GM18519 (cell line): ENCODE measurements around the gene VPS4A.
"Not testable (repeated sequence)": the region's sequence is repeated elsewhere in the genome, so short reads cannot be mapped to it uniquely, and the experiment has no call there.

Experiments
- ATAC-seq: cut with Tn5 transposase; IDR thresholded peaks from one replicate; pipeline ENCODE4 v1.9.1; 2021; ENCODE audit warnings: mild to moderate bottlenecking, moderate library complexity; ENCODE audit not compliant: unreplicated experiment, low FRiP score

VPS4A gene

DNA sequence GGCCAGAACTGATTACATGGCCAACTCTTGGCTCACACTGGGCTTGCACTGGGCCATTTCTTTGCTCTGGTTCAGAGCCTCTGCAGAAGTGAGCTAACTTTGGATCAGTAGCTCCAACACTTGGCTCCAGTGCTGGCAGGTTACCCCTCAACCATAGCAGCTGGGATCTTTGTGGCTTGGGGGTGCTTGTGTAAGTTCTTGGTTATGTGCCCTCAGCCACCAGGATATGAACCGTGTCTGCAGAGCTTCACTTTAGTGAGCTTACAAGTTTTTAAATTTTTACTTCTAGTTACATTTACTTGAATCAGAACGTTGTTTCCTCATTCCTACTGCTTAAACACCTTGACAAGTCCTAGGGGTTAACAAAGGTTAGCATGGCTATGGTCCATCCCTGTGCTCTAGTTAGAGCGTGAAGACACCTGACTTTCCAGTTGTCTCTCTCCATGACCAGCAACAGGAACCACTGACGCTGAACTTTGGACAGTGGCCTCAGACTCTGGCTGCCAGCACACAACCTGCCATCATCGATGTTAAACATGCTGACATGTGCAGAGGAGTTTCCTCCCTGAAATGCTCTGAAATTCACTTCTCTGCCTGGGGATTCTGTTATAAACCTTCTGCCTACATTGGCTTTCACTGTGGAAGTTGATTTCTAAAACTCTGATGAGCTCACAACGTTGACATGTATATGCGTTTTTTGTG, 15.2 kb downstream of the VPS4A start:
- ATAC-seq = no peak

DNA sequence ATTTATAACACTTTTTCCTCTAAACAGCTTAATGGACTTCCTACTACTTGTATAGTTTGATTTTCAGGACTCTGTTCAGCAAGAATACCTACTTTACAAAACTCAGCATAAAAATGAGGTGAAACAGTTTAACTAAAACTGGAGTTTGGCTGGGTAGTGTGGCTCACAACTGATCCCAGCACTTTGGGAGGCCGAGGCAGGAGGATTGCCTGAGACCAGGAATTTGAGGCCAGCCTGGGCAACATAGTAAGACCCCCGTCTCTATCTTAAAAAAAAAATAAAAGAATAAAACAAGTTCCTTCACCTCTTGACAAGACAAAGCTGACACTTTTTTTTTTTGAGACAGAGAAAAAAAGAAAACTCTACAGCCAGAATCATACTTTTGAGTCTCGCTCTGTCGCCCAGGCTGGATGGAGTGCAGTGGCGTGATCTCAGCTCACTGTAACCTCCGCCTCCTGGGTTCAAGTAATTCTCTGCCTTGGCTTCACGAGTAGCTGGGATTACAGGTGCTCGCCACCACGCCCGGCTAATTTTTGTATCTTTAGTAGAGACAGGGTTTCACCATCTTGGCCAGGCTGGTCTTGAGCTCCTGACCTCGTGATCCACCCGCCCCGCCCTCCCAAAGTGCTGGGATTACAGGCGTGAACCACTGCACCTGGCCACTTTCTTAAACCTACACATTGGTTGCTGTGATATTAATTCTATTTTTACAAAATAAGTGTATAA, 16.6 kb downstream of the VPS4A start:
- ATAC-seq = no peak

DNA sequence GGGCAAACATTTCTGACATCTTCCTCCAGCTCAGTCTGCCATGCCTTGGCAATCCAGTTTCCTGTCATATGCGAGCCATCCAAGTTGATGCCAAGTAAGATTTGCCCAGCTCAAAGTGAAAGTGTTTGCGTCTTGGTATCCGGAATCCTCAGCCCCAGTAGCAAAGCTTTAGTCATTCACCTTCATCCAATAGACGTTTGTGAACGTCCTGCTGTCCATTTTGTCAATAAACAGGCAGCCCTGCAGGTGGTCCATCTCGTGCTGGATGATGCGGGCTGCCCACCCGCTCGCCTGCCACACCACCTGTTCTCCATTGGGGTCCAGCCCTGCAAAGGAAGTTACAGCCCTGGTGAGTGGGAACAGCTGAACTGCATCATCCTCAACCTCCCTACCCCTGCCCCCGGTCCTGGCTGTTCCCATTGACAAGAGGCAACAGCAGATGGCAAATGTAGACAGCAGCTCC, 17.7 kb downstream of the VPS4A start:
- no peak for ATAC-seq

DNA sequence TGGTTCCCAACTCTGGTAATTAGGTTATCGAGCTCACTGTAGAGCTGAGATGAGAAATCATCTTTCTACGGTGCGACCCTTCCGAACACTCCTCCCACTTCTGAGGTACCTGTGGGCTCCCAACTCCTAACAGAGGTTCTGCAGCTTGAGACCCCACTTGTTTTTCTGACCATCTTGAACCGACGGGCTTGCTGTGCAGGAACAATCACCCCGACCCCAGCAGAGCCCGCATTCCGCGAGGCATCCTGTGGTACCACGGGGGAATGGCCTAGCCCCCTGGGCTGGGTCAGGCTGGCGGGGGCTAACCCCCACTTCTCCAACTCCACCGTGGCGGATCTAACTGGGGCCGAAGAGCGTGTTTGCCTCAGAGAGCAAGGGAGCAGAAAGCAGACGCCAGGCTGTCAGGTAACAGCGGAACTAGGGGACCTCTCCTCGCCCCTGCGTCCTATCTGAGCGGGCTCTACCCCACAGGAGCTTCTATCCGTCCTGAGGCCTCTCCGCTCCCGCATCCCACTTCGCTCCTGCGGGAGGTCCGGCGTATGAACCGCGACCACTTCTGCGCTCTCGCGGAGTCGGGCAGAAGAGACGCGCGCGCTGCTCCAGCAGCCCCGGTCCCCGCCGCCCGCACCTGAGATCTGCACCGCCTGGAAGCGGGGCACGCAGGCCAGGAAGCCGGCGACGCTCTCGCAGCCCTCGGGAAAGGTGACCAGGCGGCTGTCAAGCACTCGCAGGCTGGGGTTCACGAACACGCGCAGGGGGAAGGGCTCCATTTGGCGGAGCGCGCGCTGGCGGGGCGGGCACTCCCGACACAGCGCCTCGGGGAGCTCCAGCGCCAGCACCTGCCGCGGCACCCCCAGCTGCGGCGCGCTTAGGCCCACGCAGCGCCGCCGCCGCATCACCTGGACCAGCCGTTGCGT, 18.5 kb downstream of the VPS4A start:
- ATAC-seq = no peak

DNA sequence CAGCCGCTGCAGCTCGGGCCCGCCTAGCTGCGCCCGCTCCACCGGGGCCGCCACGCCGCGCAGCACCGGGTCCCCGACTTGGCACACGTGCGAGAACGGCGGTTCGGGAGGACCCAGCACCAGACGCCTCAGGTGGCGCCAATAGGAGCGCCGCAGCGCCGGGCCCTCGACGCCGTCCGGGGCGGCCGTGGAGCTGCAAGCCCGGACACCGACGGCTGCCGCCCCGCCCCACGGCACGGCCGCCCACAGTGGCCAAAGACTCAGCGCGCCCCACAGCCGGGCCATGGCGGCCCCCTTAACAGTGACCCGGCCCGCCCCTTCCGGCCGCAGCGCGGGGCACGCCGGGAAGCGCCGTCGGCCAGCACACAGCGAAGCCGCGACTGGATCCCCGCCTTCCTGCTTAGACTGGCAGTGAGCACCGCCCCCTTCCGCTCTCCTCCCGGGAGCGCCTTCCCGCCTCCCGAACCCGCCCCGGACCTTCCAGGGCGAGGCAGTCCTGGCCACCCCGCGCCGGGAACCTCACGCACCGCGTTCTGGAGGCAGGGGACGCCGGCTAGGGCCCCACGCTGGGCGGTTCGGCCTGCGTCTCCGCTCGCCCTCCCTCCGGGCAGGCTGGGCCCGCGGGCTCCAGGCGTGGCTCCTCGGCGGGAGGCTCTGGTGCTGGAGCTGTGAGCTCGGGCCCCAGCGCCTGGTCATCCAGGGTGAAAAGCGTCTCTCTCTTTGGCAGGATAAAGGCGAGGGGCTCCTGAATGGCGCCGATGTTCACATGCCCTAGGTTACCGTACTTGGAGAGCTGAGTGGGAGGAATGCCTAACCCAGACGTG, 19.3 kb downstream of the VPS4A start, which contains the start of gene PDF:
TSS of gene PDF (minus strand) at position 303 of the 824 bp plus-strand sequence. CDS start at position 285, 18 bp downstream.
- peak; percentile 73 for ATAC-seq

DNA sequence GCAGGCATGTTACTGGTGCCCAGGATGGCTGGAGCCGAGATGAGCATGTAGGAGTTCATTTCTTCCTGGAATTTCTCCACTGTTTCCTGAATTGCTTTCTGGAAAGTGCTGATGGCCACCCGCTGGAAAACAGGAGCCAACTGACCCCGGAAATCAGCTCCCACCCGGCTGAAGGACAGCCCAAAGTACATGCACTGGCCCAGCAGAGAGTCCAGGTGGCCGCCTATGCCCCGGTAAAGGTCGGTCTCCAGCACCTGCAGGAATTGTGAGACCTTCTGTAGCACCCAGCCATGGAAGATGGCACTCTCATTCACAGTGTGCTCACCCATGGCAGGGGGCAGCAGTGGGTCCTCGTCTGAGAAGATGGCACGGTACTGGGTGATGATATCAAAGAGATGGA, 23.5 kb downstream of the VPS4A start:
- ATAC-seq = no peak

DNA sequence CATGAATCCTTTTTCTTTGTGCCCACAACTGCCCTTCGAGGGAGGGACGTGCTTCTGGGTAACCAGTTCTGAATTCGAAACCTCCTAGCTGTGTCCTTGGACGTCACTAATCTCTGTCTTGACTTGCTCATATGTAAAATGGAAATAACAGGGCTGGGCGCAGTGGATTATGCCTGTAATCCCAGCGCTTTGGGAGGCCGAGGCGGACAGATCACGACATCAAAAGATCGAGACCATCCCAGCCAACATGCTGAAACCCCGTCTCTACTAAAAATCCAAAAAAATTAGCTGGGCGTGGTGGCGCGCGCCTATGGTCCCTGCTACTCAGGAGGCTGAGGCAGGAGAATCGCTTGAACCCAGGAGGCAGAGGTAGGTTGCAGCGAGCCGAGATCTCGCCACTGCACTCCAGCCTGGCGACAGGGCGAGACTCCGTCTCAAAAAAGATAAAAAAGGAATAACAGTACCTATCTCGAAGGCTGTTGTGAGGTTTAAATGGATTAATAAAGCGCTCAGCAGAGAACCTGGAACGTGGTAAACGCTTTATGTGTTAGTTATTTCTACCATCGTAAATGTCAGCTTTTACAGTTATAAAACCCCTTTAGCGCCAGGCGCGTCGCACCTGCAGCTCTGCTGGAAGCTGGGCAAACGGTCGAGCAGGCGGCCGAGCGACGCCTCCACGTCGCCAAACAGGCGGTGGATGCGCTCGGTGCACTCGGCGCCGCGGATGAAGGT, 27.6 kb downstream of the VPS4A start:
- ATAC-seq = no peak

DNA sequence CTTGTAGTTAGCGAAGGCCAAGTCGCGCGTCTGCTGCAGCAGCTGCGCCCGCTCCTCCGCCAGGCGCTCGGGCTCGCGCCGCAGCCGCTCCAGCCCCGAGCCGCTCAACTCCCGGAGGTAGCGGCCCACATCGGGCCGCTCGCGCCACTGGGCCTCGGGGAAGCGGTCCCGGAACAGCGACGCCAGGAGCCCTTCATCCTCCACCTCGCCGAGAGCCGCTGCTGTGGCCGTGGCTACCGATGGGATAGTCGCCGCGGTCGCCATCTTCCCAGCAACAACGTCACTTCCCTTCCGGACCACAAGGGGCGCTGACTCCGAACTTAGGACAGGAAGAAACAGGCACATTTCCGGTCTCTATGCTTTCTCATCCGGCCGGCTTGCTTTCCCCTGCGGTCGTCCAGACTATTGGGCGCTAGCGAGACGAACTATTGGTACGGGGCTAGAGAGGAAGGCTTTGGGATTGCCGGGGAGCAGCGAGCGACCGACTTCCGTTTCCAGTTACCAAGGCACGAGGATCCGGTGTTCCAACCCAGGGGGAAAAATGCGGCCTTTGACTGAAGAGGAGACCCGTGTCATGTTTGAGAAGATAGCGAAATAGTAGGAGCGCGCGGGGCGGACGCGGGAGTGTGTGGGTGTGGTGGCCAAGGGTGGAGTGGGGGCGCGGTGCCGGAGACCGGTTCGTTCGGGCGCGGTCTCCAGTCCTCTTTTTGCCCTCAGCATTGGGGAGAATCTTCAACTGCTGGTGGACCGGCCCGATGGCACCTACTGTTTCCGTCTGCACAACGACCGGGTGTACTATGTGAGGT, 28.3 kb downstream of the VPS4A start, which contains the start of the genes COG8 and NIP7:
TSS of gene COG8 (minus strand) at position 276 of the 806 bp plus-strand sequence. CDS start at position 264, 12 bp downstream.
TSS of gene NIP7 (plus strand) at position 484 of the 806 bp plus-strand sequence. CDS start at position 542, 58 bp downstream.
- ATAC-seq = peak; percentile 57

DNA sequence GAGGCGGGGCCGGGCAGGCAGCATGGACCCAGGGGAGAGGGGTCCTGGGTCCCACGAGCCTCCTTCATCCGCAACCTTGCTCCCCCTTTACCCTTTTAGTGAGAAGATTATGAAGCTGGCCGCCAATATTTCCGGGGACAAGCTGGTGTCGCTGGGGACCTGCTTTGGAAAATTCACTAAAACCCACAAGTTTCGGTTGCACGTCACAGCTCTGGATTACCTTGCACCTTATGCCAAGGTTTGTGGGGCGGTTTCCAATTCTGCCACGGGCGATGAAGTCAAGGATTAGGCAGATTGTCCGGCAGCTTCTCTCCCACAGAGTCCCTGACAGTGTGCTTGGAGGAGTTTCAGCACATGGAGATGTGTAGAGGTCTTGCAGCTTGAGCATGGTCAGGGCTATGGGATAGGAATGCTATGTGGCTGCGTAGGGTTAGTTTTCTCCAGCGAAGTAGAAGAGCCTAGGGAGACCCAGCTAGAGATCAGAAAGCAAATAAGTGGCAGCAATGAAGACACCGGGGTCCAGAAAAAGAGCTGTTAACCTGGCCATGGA, 29.0 kb downstream of the VPS4A start:
- peak; percentile 3 for ATAC-seq

DNA sequence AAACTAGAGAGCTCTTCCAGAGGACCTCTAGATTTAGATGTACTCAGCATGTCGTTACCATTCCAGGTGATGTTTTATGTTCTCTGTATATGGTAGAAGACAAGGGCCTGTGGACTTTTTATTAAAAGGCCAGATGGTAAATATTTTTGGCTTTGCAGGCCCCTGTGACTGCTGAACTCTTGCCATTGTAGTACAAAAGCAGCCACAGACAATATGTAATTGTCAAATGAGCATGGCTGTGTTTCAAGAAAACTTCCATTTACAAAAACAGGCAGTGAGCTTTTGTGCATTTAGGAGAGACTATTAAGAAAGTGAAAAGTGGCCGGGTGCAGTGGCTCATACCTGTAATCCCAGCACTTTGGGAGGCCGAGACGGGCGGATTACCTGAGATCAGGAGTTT, 33.0 kb downstream of the VPS4A start:
- ATAC-seq = no peak

DNA sequence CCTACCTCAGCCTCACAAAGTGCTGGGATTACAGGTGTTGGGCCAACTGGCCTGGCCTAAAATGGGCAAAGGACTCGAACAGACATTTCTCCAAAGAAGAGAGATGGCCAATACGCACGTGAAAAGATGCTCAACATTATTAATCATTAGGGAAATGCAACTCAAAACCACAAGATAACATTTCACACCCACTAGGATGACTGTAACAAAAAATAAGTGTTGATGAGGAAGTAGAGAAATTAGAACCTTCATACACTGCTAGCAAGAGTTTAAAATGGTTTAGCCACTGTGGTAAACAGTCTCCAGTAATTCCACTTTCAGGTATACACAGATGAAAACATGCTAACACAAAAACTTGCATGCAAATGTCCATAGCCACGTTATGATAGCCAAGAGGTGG, 34.8 kb downstream of the VPS4A start:
- no peak for ATAC-seq

DNA sequence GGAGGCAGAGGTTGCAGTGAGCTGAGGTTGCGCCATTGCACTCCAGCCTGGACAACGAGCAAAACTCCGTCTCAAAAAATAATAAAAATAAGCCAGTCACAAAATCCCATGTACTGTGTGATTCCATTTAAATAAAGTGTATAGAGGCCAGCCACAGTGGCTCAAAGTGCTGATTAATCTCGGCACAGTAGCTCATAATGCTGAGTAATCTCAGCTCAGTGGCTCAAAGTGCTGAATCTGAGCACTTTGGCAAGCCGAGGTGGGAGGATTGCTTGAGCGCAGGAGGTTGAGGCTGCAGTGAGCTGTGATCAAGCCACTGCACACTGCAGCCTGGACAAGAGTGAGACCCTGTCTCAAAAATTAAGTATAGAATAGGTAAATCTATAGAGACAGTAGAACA, 35.5 kb downstream of the VPS4A start:
- ATAC-seq = no peak

DNA sequence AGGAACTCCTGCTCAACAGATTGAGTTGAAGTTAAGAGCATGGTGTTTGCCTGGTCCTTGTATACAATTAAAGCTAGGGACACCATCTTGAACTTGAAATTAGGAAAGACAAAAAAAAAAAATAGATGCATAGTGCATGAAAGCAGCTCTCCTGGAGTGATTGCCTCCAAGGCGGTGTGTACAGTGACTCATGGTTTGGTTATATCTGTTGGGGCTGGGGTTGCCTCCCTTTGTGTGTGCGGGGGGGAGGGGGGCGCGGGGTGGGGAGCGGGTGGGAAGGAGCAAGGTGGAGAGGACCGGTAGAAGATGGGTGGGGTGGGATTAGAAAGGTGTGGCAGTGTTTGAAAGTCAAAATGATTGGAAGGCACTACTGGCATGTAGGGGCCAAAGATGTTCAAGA, 37.1 kb downstream of the VPS4A start:
- ATAC-seq = no peak

DNA sequence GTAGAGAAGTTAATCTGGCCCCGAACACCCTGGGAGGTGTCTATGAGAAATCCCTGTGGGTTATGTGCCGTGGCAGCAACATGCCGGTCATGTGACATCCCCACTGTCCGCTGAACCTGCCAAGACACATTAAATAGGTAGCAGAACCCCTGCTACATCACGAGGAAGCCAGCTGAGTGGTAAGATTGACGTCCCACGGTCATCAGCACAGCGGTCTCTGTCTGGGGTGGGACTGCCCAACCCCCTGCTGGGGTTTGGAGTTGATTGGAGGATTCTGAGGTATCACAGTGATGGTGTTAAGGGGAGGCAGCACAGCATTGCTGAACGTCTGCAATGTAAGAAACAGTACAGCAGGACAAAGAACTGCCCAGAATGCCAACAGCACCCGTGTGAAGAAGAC, 38.4 kb downstream of the VPS4A start:
- no peak for ATAC-seq

DNA sequence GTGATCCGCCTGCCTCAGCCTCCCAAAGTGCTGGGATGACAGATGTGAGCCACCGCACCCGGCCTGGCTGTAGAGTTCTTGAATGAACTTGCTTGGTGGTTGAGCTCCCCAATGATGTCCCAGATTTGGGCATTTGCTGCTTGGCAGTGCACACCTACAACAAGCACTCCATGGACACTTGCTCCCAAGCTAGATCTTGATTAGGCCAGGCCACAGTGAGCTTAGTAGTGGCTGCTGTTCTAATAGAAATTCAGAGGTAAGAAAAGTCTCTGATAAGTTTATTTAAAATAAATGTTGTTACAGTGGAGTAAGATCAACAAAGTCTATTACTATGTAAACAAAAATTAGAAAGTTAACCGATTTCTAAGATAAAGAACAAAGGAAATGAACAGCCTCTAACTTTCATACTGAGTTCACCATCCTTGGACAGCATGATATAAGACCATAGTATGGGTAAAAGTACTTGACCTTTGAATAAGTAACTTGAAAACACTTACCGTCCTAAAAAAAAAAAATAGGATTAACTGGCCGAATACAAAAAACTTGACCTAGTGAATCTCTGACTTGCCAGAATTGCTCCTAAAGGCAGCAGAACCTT, 39.5 kb downstream of the VPS4A start:
- ATAC-seq = no peak

DNA sequence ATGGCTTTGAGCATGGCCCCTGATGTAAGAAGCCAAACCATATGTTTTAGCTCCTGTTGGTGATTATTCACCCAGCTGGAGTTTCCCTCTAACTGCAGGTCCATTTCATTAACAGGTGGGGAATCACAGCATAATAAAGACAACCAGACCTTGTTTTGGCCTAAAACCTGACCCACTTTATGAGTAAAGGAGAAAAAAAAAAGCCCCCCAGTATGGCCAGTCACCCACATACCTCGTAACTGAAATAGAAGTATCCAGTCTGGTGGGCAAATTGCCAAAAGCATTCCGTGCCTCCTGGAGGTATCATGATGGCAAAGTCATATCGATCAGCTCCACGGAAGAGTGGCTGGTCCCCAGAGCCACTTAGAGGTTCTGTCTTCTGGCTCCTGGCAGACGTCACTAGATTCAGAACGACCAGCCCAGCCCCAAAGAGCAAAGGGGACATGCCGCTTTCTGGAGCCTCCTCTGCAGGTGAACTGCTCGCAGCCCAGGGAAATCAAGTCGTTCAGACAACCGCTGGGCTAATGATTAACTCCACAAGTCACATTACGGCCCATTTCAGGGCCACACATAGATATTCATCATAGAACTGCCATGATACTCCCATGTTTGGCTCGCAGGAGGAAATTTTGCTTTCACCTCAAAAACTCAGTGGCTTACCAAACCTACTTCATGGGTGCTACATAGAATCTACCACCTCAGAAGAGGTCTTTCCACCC, 40.3 kb downstream of the VPS4A start, which contains the start of gene TMED6:
TSS of gene TMED6 (minus strand) at position 478 of the 719 bp plus-strand sequence. CDS start at position 445, 33 bp downstream.
- no peak for ATAC-seq

DNA sequence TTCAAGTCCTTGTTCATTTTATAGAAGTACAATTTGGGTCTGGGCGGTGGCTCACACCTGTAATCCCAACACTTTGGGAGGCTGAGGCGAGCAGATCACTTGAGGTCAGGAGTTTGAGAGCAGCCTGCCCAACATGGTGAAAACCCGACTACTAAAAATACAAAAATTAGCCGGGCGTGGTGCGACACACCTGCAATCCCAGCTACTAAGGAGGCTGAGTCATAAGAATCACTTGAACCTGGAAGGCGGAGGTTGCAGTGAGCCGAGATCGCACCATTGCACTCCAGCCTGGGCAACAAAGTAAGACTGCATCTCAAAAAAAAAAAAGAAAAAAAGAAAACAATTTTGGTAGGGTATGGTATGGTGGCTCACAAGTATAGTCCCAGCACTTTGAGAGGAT, 48.9 kb downstream of the VPS4A start:
- ATAC-seq = not testable (repeated sequence)
